GM23338 (cell line): ENCODE data around the gene SPATA31D1. TPM values are rescaled to one million over a fixed set of nuclear protein-coding genes. Genes with fewer than 3 reads are reported as not detected.

Source experiments
- ATAC-seq: fragments of 200-7000 bp; cut with Tn5 transposase; 3 replicates; pipeline ENCODE4 v1.9.1; 2020
- DNase-seq: peaks from one replicate; pipeline ENCODE4 v3.0.0-alpha.2; 2015; ENCODE audit warnings: low spot score
- H2AFZ ChIP-seq: fragments of 200-600 bp; sonication (generic); 2 replicates; pipeline ENCODE4 v1.8.0; 2016; ENCODE audit warnings: antibody characterized with exemption, mild to moderate bottlenecking, moderate library complexity
- H3F3A ChIP-seq: fragments of 200-600 bp; sonication (generic); replicated peaks from 2 replicates; pipeline ENCODE4 v1.8.0; 2017; ENCODE audit warnings: antibody characterized with exemption, mixed run types, low read depth
- H3K27ac ChIP-seq: fragments of 200-600 bp; sonication (generic); 2 replicates; pipeline ENCODE4 v1.6.1; 2016; ENCODE audit warnings: low read depth
- H3K27me3 ChIP-seq: fragments of 200-600 bp; sonication (generic); 2 replicates; pipeline ENCODE4 v1.8.0; 2016; ENCODE audit warnings: mild to moderate bottlenecking, mixed run types, moderate library complexity; ENCODE audit not compliant: insufficient read depth
- H3K36me3 ChIP-seq: fragments of 200-600 bp; sonication (generic); 2 replicates; pipeline ENCODE4 v1.8.0; 2016; ENCODE audit warnings: mild to moderate bottlenecking; ENCODE audit not compliant: insufficient read depth
- H3K4me1 ChIP-seq: fragments of 200-600 bp; sonication (generic); 2 replicates; pipeline ENCODE4 v1.8.0; 2016; ENCODE audit warnings: mild to moderate bottlenecking, moderate library complexity; ENCODE audit not compliant: insufficient read depth
- H3K4me2 ChIP-seq: fragments of 200-600 bp; sonication (generic); 2 replicates; pipeline ENCODE4 v1.7.1; 2017; ENCODE audit warnings: mixed run types
- H3K4me3 ChIP-seq: fragments of 200-600 bp; sonication (generic); 2 replicates; pipeline ENCODE4 v1.6.1; 2016; ENCODE audit warnings: mixed run types
- H3K79me2 ChIP-seq: fragments of 200-600 bp; sonication (generic); replicated peaks from 2 replicates; pipeline ENCODE4 v1.8.0; 2017; ENCODE audit warnings: mild to moderate bottlenecking; ENCODE audit not compliant: insufficient read depth
- H3K9me2 ChIP-seq: fragments of 200-600 bp; sonication (generic); 2 replicates; pipeline ENCODE4 v1.8.0; 2017; ENCODE audit not compliant: insufficient read depth
- H4K20me1 ChIP-seq: fragments of 200-600 bp; sonication (generic); replicated peaks from 2 replicates; pipeline ENCODE4 v1.8.0; 2017; ENCODE audit warnings: mild to moderate bottlenecking; ENCODE audit not compliant: insufficient read depth
- H3K27ac Mint-ChIP-seq: 2 replicates; pipeline ENCODE4 v1.8.0; 2020; ENCODE audit warnings: inconsistent platforms, mild to moderate bottlenecking, moderate library complexity, mixed read lengths
- H3K27me3 Mint-ChIP-seq: 3 replicates; pipeline ENCODE4 v1.8.0; 2022; ENCODE audit warnings: low read depth, mild to moderate bottlenecking, moderate library complexity, mixed read lengths, inconsistent platforms; ENCODE audit not compliant: insufficient read depth, poor library complexity
- H3K36me3 Mint-ChIP-seq: 3 replicates; pipeline ENCODE4 v1.8.0; 2021; ENCODE audit warnings: low read depth, mild to moderate bottlenecking, inconsistent platforms, moderate library complexity, mixed read lengths
- H3K4me1 Mint-ChIP-seq: 3 replicates; pipeline ENCODE4 v1.8.0; 2020; ENCODE audit warnings: mild to moderate bottlenecking, inconsistent platforms, mixed read lengths
- H3K4me3 Mint-ChIP-seq: 3 replicates; pipeline ENCODE4 v1.8.0; 2021; ENCODE audit warnings: moderate library complexity, mild to moderate bottlenecking, inconsistent platforms, mixed read lengths
- H3K9me3 Mint-ChIP-seq: 3 replicates; pipeline ENCODE4 v1.8.0; 2020; ENCODE audit warnings: moderate library complexity, mild to moderate bottlenecking, inconsistent platforms, mixed read lengths
- CREB1 ChIP-seq: fragments of 250-450 bp; sonication (Bioruptor Pico); IDR thresholded peaks from 2 replicates; pipeline ENCODE4 v1.5.0; 2020; ENCODE audit warnings: low read depth, mild to moderate bottlenecking, moderate library complexity
- CTCF ChIP-seq, 2 experiments: fragments of 200-600 bp in 1 of 2; sonication (generic) in 1 of 2; conservative IDR thresholded peaks; 2 replicates each; pipeline versions ENCODE4 v1.5.1 to v1.6.1; 2016 to 2017; ENCODE audit warnings: antibody characterized with exemption in 2 of 2, low read depth in 2 of 2, mild to moderate bottlenecking in 2 of 2, moderate library complexity in 1 of 2
- ETS1 ChIP-seq: IDR thresholded peaks from 2 replicates; pipeline ENCODE4 v1.6.1; 2016; ENCODE audit warnings: antibody characterized with exemption
- EZH2 ChIP-seq: fragments of 200-600 bp; sonication (generic); IDR thresholded peaks from one replicate; pipeline ENCODE4 v1.8.0; 2017; ENCODE audit warnings: antibody characterized with exemption, mild to moderate bottlenecking, low read depth; ENCODE audit not compliant: unreplicated experiment
- EZH2phosphoT487 ChIP-seq: fragments of 200-600 bp; sonication (generic); IDR thresholded peaks from one replicate; pipeline ENCODE4 v1.8.1; 2018; ENCODE audit warnings: antibody characterized with exemption; ENCODE audit not compliant: unreplicated experiment
- JUNB ChIP-seq: IDR thresholded peaks from one replicate; pipeline ENCODE4 v1.6.1; 2016; ENCODE audit warnings: antibody characterized with exemption; ENCODE audit not compliant: unreplicated experiment
- NANOG ChIP-seq: IDR thresholded peaks from 2 replicates; pipeline ENCODE4 v1.6.1; 2016; ENCODE audit warnings: antibody characterized with exemption, borderline replicate concordance
- POLR2AphosphoS5 ChIP-seq: IDR thresholded peaks from 2 replicates; pipeline ENCODE4 v1.6.1; 2016; ENCODE audit warnings: antibody characterized with exemption, low read depth
- REST ChIP-seq: IDR thresholded peaks from one replicate; pipeline ENCODE4 v1.6.1; 2018; ENCODE audit warnings: antibody characterized with exemption; ENCODE audit not compliant: unreplicated experiment
- STAT1 ChIP-seq: IDR thresholded peaks from one replicate; pipeline ENCODE4 v1.6.1; 2016; ENCODE audit warnings: antibody characterized with exemption; ENCODE audit not compliant: unreplicated experiment
- ZNF114 ChIP-seq: fragments of 250-450 bp; sonication (Bioruptor Pico); IDR thresholded peaks from 2 replicates; pipeline ENCODE4 v1.5.0; 2020; ENCODE audit warnings: mild to moderate bottlenecking, moderate library complexity
- ZNF331 ChIP-seq: fragments of 250-450 bp; sonication (Bioruptor Pico); IDR thresholded peaks from 2 replicates; pipeline ENCODE4 v1.5.0; 2020; ENCODE audit warnings: low read depth, mild to moderate bottlenecking, moderate library complexity
- ZNF462 ChIP-seq: fragments of 250-450 bp; sonication (Bioruptor Pico); IDR thresholded peaks from 2 replicates; pipeline ENCODE4 v1.5.0; 2020; ENCODE audit warnings: mild to moderate bottlenecking, moderate library complexity
- polyA plus RNA-seq: library from polyadenylated mRNA; unstranded; fragments of >200 nt; fragmentation: Nextera tagmentation; extraction: Ambion mirVana; gene quantifications from 2 replicates; pipeline ENCODE4 v1.2.1, GENCODE V29; 2016
- total RNA-seq: library from RNA; depleted of rRNA; stranded (reverse); fragments of >200 nt; shearing (Covaris generic); gene quantifications from 2 replicates; pipeline ENCODE4 v1.2.3, GENCODE V29; 2014

The SPATA31D1 gene
- total and polyA plus RNA-seq, 2 experiments from 2014 or later, result not detected

- Mint-ChIP-seq H3K4me3 (no peak overlapping the region), H3K9me3 (peaks cover 45% of the 10 kb centered on the region), H3K27me3 (no peaks in the 10 kb centered on the region), H3K4me1 (no peaks in the 10 kb centered on the region), H3K27ac (no peak overlapping the region), H3K36me3 (peaks cover 33% of the 10 kb centered on the region)
- no peak for DNase-seq
- Histone ChIP-seq H3K27ac (no peak overlapping the region), H4K20me1 (no peaks in the 10 kb centered on the region), H3K27me3 (no peaks in the 10 kb centered on the region), H2AFZ (no peak overlapping the region), H3K79me2 (no peaks in the 10 kb centered on the region), H3F3A (no peaks in the 10 kb centered on the region), H3K9me2 (peaks cover 9% of the 10 kb centered on the region; the same call in 1 of the 2 replicates), H3K4me3 (no peak overlapping the region), H3K4me1 (no peaks in the 10 kb centered on the region), H3K36me3 (no peaks in the 10 kb centered on the region), H3K4me2 (no peak overlapping the region)
- no peak for ATAC-seq
- TF ChIP-seq ZNF114 (CRISPR knock-in tag) (no peak), STAT1 (no peak), REST (no peak), EZH2 (no peak), ETS1 (no peak), POLR2AphosphoS5 (no peak), CTCF (conservative IDR thresholded peaks at IDR 0.05; ENCODE audit: low read depth in 2 of 2) (no peak), EZH2phosphoT487 (no peak), ZNF331 (CRISPR knock-in tag) (no peak), ZNF462 (CRISPR knock-in tag) (no peak), NANOG (no peak), CREB1 (CRISPR knock-in tag) (no peak), JUNB (no peak)
These were observed 32.9 kb upstream of the SPATA31D1 start for GRCh38 chr9:81955625-81956024.
